Astrocyte (in vitro differentiated cells and primary cell): ENCODE data around the gene MOB1B. TPM values are rescaled to one million over a fixed set of nuclear protein-coding genes. Genes with fewer than 3 reads are reported as not detected.

Experiments
- DNase-seq: peaks from one replicate; pipeline ENCODE4 v3.0.0-alpha.2; 2010; ENCODE audit warnings: low read depth
- FAIRE-seq: peaks from 2 replicates; lab custom pipeline; 2011; peaks lifted over from hg19 to GRCh38; lab: Jason Lieb, UNC
- H2AFZ ChIP-seq: 2 replicates; pipeline ENCODE4 v1.6.0; 2012; ENCODE audit warnings: low read depth, low read length, inconsistent platforms
- H3K27ac ChIP-seq: 2 replicates; pipeline ENCODE4 v1.5.1; 2011; ENCODE audit warnings: low read depth, low read length, inconsistent platforms
- H3K27me3 ChIP-seq: 2 replicates; pipeline ENCODE4 v1.6.0; 2011; ENCODE audit warnings: low read length, inconsistent platforms; ENCODE audit not compliant: insufficient read depth
- H3K36me3 ChIP-seq: 2 replicates; pipeline ENCODE4 v1.5.1; 2011; ENCODE audit warnings: low read length, inconsistent platforms; ENCODE audit not compliant: insufficient read depth
- H3K4me1 ChIP-seq: 2 replicates; pipeline ENCODE4 v1.5.1; 2011; ENCODE audit warnings: low read length, inconsistent platforms; ENCODE audit not compliant: insufficient read depth
- H3K4me2 ChIP-seq: 2 replicates; pipeline ENCODE4 v1.6.0; 2012; ENCODE audit warnings: low read length, inconsistent platforms
- H3K4me3 ChIP-seq: 2 replicates; pipeline ENCODE4 v1.5.1; 2011; ENCODE audit warnings: low read depth, mild to moderate bottlenecking, low read length, inconsistent platforms; ENCODE audit not compliant: insufficient read depth
- H3K79me2 ChIP-seq: 2 replicates; pipeline ENCODE4 v1.6.0; 2012; ENCODE audit warnings: mild to moderate bottlenecking, low read length, inconsistent platforms; ENCODE audit not compliant: insufficient read depth
- H3K9ac ChIP-seq: 2 replicates; pipeline ENCODE4 v1.6.0; 2012; ENCODE audit warnings: mild to moderate bottlenecking, low read length, inconsistent platforms
- H3K9me3 ChIP-seq: 2 replicates; pipeline ENCODE4 v1.5.1; 2012; ENCODE audit warnings: low read depth, mild to moderate bottlenecking, low read length, inconsistent platforms; ENCODE audit not compliant: insufficient read depth
- H4K20me1 ChIP-seq: 2 replicates; pipeline ENCODE4 v1.6.0; 2012; ENCODE audit warnings: low read length, inconsistent platforms; ENCODE audit not compliant: insufficient read depth
- H3K27ac Mint-ChIP-seq: one replicate; pipeline ENCODE4 v1.8.0; 2021; ENCODE audit warnings: mild to moderate bottlenecking, mixed read lengths; ENCODE audit not compliant: unreplicated experiment
- H3K27me3 Mint-ChIP-seq: one replicate; pipeline ENCODE4 v1.8.0; 2021; ENCODE audit warnings: low read depth, mixed read lengths; ENCODE audit not compliant: unreplicated experiment
- H3K36me3 Mint-ChIP-seq: one replicate; pipeline ENCODE4 v1.8.0; 2021; ENCODE audit warnings: low read depth, mixed read lengths; ENCODE audit not compliant: unreplicated experiment
- H3K4me1 Mint-ChIP-seq: one replicate; pipeline ENCODE4 v1.8.0; 2021; ENCODE audit warnings: low read depth, mixed read lengths; ENCODE audit not compliant: unreplicated experiment
- H3K4me3 Mint-ChIP-seq: one replicate; pipeline ENCODE4 v1.8.0; 2021; ENCODE audit warnings: mild to moderate bottlenecking, moderate library complexity, mixed read lengths; ENCODE audit not compliant: unreplicated experiment
- H3K9me3 Mint-ChIP-seq: one replicate; pipeline ENCODE4 v1.8.0; 2021; ENCODE audit warnings: mild to moderate bottlenecking, mixed read lengths; ENCODE audit not compliant: unreplicated experiment
- CTCF ChIP-seq: IDR thresholded peaks from 2 replicates; pipeline ENCODE4 v1.5.1; 2011; ENCODE audit warnings: low read depth, mild to moderate bottlenecking, inconsistent platforms, low read length, moderate library complexity; ENCODE audit not compliant: insufficient read depth
- EZH2 ChIP-seq: IDR thresholded peaks from 2 replicates; pipeline ENCODE4 v1.6.1; 2012; ENCODE audit warnings: mild to moderate bottlenecking, low read length, inconsistent platforms; ENCODE audit not compliant: insufficient read depth
- total RNA-seq: library from RNA; stranded (reverse); gene quantifications from 2 replicates; pipeline ENCODE4 v1.2.1, GENCODE V29; 2021

Gene MOB1B
- total RNA-seq, 1 donor from 2014 or later: 40.6 TPM

GRCh38 chr4:70920592-70920991 lies 18.4 kb downstream of the MOB1B start:
- H3K4me3 Mint-ChIP-seq: no peak overlapping the region

GRCh38 chr4:70925418-70925817 lies 23.2 kb downstream of the MOB1B start:
- Histone ChIP-seq H3K36me3 (no peaks in the 10 kb centered on the region), H3K79me2 (peaks cover 93% of the 10 kb centered on the region), H3K9me3 (no peaks in the 10 kb centered on the region), H3K27ac (no peak overlapping the region), H3K4me3 (no peak overlapping the region), H3K27me3 (no peaks in the 10 kb centered on the region), H4K20me1 (peaks cover 48% of the 10 kb centered on the region), H3K9ac (no peak overlapping the region), H3K4me1 (peaks cover 11% of the 10 kb centered on the region), H2AFZ (no peak overlapping the region), H3K4me2 (no peak overlapping the region)
- Mint-ChIP-seq H3K27me3 (no peaks in the 10 kb centered on the region), H3K36me3 (peaks cover 1% of the 10 kb centered on the region), H3K4me3 (no peak overlapping the region), H3K27ac (no peak overlapping the region), H3K9me3 (peaks cover 2% of the 10 kb centered on the region), H3K4me1 (peaks cover 32% of the 10 kb centered on the region)
- FAIRE-seq (no peak), DNase-seq (no peak)
- TF ChIP-seq CTCF (no peak), EZH2 (no peak)

More at GRCh38 chr4:70920592-70920991, 18.4 kb downstream of the MOB1B start:
- no peak overlapping the region for H3K27ac Mint-ChIP-seq
- no peak for DNase-seq
- peaks cover 8% of the 10 kb centered on the region for H3K4me1 ChIP-seq
- no peak overlapping the region for H2AFZ ChIP-seq
- peaks cover 2% of the 10 kb centered on the region for H3K9me3 Mint-ChIP-seq
- H3K4me3 ChIP-seq: no peak overlapping the region
- H3K27me3 ChIP-seq: no peaks in the 10 kb centered on the region
- peaks cover 33% of the 10 kb centered on the region for H4K20me1 ChIP-seq
- no peak overlapping the region for H3K27ac ChIP-seq
- H3K4me2 ChIP-seq: no peak overlapping the region
- TF ChIP-seq EZH2: no peak
- TF ChIP-seq CTCF: no peak
- no peak for FAIRE-seq
- peaks cover 85% of the 10 kb centered on the region for H3K79me2 ChIP-seq
- H3K9ac ChIP-seq: no peak overlapping the region
- no peaks in the 10 kb centered on the region for H3K9me3 ChIP-seq
- H3K4me1 Mint-ChIP-seq: peaks cover 20% of the 10 kb centered on the region
- H3K36me3 ChIP-seq: no peaks in the 10 kb centered on the region
- no peaks in the 10 kb centered on the region for H3K27me3 Mint-ChIP-seq
- H3K36me3 Mint-ChIP-seq: peaks cover 3% of the 10 kb centered on the region

- Mint-ChIP-seq H3K36me3 (peaks cover 1% of the 10 kb centered on the region), H3K4me1 (peaks cover 34% of the 10 kb centered on the region), H3K9me3 (peaks cover 2% of the 10 kb centered on the region), H3K27me3 (no peaks in the 10 kb centered on the region), H3K4me3 (no peak overlapping the region), H3K27ac (no peak overlapping the region)
- peaks cover 93% of the 10 kb centered on the region for H3K79me2 ChIP-seq
- no peak overlapping the region for H3K9ac ChIP-seq
- no peaks in the 10 kb centered on the region for H3K9me3 ChIP-seq
- peaks cover 50% of the 10 kb centered on the region for H4K20me1 ChIP-seq
- H3K36me3 ChIP-seq: no peaks in the 10 kb centered on the region
- TF ChIP-seq EZH2 (no peak), CTCF (no peak)
- DNase-seq (no peak), FAIRE-seq (no peak)
- H2AFZ ChIP-seq: no peak overlapping the region
- no peaks in the 10 kb centered on the region for H3K27me3 ChIP-seq
- no peak overlapping the region for H3K4me2 ChIP-seq
- no peak overlapping the region for H3K4me3 ChIP-seq
- H3K4me1 ChIP-seq: peaks cover 11% of the 10 kb centered on the region
- no peak overlapping the region for H3K27ac ChIP-seq
Measured at GRCh38 chr4:70925899-70926635, 23.9 kb downstream of the MOB1B start.
